Amniotic stem cell (primary cell): ENCODE measurements around the gene TGM4.

Experiments
- DNase-seq: peaks from one replicate; lab custom pipeline; 2025; lab: John Stamatoyannopoulos, UW

Gene TGM4

DNA sequence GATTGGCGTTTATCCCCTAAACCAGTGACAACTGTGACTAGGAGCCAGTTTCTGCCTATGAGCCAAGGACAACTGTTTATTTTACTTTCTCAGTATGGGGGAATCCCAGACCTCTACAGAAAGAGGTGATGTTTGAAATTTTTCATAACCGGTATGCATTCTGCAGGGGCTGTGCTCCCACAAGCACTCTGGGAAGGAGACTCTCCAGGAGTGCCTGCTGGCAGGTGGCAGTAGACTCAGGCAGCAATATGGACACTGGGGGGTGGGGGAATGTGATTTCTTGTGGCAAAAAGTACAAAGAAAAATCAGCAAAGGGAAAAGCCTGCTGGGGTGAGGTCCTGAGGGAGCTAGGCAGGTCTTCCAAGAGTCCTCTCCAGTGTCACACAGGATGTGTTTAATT, 5.9 kb downstream of the TGM4 start:
- DNase-seq, result no peak

DNA sequence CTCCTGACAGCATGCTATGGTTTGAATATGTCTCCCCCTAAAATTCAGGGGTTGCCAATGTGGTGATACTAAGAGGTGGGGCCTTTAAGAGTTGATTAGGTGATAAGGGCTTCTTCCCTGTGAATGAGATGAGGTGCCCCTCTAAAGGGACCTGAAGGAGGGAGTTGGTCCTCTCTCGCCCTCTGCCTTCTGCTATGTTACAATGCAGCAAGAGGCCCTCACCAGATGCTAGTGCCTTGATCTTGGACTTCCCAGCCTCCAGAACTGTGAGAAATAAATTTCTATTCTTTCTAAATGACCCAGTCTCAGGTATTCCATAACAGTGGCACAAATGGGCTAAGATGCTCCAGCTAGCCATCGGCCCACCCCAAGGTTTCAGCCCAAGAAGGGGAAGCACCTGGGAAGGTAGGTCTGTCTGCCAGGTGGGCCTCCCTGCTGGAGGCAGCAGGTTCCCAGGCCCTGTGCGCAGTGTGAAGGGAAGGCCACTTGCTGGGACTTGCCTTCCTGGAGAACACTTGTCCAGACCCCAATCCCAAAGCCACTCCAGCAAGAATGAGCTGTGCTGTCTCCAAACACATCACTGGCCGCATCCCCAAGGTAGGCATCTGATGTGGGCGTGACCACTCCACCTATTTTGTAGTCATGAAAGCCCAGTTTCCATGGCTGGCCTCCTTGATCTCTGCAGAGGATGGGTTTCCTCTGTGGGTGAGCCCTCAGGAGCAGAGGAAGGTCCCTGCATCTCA, 9.0 kb downstream of the TGM4 start:
- DNase-seq, result no peak

DNA sequence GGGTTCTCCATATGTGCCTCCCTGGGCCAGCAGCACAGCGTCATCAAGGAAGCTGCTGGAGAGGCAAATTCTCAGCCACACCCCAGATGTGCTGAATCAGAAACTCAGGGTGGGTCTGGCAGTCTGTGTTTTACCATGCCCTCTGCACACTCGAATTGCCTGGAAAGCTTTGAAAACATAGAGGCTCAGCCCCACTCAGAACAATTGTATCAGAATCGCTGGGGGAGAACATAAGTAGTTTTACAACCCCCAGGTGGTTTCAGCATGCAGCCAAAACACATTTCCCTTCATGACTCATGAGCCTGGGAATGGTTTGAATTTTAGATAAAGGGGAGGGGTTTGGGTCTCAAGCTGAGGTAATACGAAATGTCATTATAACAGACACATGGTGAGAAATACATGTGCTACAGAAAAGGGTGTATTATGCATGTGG, 9.6 kb downstream of the TGM4 start:
- peak; percentile 59 for DNase-seq

DNA sequence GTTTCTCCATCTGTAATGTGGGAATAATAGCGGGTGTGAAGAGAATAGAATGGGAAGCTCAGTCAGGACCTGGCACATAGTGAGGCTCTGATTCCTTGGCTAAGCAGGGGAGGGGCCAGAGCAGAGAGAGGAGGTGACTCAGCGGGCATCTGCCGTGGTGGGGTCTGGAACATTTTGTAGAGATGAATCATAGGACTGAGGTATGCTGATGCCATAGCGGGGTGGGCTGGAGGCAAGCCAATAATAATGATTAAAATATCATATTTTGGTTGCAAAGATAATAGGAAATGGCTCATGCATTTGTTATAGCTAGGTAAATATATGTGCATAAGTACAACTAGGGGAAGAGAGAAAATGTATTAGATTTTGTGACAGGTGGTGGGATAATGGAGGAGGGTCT, 11.2 kb downstream of the TGM4 start:
- peak; percentile 87 for DNase-seq

DNA sequence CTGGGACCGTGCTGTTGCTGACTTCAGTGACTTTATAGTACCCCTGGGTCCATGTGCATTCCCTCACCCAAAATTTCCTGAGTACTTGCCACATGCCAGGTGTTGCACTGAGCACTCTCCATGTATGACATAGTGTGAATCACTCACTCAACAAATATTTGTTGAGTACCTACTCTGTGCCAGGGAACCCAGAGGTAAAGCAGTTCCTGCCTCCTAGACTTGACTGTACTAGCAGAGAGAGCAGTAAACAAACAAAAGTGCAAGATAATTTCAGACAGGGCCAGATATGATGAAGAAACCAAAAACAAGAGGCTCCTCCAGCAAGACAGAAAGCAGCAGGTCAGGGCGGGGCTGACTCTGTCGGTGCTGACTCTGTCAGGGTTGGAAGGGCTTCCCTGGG, 12.2 kb downstream of the TGM4 start:
- DNase-seq, result no peak

DNA sequence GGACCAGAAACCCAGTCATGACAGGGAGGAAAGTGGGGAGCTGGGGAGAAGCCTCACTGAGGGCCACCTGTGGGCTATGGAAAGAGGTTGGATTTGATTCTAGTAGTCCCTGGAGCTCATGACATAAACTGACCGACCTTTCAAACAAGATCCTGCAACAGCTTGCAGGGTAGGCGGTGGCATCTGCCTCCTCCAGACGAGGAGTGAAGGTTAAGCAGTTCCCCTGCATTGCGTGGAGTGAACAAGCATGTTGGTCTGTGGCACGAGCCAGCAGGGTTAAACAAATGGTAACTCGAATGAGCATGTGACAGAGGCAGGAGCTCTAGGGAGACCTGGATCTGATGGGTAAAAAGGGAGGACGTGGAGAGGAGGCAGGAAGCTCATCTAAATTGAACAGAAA, 12.7 kb downstream of the TGM4 start:
- DNase-seq, result no peak

DNA sequence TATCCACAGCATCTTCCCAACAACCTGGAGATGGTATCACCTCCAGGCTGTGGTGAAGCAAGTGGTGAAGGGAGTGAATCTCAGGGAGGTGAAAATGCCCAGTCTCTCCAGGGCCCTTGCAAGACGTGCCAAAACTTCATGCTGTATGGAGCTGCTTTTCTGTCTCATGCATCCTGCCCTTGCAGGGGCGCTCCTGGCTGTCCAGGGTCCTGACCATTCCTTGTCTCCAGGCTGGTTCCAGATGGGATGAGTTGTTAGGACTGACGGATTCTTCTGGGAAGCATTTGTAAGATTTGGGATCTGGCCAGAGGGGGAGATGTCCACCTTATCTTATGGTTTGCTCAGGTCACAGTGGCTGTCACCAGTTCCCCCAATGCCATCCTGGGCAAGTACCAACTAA, 15.8 kb downstream of the TGM4 start:
- DNase-seq, result no peak

DNA sequence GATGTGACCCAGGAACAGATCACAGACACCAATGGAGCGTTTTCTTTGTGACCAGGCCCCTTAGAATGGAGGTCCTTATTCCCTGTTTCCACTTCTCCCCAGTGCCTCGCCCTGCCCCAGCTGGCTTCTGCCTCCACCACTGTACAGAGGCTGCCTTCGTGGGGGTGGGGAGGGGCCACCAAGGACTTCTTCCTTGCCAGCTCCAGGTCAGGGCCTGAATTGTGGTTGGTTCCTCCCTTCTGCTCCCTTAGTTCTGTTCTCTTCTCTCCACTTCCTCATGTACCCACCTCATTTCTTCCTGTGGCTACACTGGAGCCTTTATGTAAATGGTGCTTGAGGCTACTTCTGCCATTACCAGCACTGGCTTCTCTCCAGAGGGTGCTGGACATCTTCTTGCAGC, 16.4 kb downstream of the TGM4 start:
- DNase-seq, result no peak

DNA sequence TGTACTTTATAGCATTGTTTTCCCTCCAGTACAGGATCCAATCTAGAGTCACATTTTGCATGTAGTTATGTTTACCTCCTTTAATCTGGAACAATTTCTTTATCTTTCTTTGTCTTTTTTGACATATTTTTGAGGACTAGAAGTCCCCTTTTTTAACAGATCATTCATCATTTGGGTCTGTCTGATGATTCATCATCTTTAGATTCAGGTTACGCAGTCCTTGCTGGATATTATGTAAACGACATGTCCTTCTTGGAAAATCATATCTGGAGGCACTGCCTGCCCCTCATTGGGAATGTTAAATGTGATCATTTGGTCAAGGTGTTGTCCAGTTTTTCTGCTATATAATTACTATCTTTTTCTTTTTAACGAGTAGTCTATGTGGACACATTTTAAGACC, 18.3 kb downstream of the TGM4 start:
- DNase-seq, result no peak

DNA sequence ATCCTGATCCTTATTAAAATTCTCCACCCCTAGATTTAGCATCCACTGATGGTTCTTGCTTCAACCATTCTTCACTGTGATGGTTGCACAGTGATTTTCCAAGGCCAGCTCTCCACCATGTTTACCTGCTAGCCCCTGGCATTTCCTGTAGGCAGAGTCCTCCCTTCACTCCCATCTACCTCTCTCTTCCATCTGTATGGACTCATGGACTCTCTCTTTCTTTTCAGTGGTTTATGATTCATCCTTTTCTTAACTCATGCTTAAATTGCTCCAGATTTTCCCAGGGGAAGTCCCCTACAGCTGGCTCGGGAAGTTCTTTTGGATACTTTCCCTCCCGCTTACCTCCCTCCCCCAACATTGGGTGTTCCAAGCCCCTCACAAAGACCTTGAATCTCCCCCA, 18.7 kb downstream of the TGM4 start:
- DNase-seq, result peak; percentile 45

DNA sequence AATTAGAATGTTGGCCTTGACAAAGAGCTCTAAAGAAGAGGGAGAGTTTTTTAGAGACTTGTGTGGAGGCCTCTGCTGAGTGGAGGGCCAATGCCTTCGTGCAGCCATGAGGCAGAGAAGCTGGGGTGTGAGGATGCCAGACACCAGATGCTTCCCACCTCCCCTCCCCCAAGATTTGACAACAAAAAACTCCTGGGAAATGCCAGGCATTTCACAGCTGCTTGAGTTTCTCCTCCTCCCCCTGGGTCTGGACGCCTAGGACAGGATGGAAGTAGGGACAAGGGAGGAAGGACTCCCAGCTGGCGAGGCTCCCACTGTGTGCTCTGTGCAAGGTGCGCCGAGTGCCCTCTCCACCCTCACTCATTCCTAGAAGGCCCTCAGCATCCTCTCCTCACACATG, 20.1 kb downstream of the TGM4 start:
- no peak for DNase-seq

DNA sequence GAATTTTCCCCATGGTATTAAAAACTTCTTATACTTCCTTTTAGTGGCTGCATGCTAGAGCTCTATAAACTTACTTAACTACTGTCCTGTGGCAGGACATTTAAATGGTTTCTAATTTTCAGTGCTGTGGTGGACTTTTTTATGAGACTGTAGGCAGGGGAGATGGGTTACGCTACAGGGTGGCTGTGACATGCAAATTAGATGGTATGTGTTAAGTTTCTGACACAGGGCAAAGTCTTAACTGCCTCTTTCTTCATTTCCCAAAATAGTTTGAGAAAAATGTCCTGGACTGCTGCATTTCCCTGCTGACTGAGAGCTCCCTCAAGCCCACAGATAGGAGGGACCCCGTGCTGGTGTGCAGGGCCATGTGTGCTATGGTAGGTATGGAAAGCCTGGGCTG, 22.0 kb downstream of the TGM4 start:
- DNase-seq, result no peak

DNA sequence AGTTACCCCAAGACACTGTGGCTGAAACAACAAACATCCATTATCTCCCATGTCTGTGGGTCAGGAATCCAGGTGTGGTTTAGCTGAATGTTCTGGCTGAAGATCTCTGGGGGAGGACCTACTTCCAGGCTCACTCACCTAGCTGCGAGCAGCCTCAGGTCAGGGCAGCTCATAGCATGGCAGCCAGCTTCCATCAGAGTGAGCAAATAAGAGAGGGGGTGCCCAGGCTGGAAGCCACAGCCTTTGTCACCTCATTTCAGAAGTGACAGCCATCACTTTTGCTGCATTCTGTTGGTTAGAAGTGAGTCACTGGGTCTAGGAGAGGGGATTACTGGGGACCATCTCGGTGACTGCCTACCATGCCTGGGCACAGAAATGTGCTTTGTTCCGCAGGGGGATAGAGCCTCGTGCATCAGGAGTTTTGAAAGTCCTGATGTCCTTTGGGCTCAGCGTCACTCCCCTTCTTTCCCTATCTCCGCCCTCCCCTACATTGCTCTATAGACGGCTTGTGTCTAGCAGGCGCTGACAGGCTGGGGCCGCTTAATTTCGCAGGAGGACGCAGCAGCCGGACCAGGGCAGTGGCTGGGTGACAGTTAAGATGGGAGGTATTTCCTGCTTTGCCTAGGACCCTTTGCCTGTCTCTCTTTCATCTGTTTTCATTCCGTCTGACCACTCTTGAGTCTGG, 25.4 kb downstream of the TGM4 start:
- no peak for DNase-seq

DNA sequence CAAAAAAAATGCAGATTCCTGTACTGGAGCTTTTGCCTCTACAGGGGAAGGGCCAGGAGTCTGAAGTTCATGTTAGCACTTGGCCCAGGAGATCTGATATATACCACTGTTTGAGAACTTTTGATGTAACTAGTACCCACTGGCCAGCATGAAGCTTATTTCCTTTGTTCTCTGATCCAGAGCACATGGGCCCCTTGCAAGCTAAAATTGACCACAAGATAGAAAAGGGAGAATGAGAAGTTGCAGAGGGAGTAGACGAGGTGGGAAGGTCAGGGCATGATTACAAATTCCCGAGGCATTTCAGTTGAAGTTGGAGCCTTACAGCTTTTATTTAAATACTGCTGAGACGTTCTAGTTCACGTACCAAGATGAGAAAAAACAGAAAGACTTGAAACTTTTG, 28.2 kb downstream of the TGM4 start:
- DNase-seq, result no peak

DNA sequence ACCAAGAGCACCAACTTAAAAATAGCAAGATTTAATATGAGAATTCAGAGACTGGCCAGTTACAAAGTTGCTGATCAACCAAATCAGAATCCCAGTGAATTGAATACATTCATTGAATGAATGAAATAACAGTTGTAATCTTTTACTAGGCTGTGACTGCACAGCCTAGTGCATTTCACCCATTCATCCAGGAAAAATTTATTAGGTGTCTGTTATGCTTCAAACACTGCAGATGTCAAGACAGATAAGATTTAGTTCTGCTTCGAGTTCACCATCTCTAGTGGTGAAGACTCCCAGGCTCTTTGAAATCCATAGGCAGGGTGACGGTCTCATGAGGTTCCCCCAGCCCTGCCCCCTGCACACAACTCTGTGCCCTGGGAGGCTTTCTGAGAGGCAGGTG, 28.9 kb downstream of the TGM4 start:
- DNase-seq, result no peak

DNA sequence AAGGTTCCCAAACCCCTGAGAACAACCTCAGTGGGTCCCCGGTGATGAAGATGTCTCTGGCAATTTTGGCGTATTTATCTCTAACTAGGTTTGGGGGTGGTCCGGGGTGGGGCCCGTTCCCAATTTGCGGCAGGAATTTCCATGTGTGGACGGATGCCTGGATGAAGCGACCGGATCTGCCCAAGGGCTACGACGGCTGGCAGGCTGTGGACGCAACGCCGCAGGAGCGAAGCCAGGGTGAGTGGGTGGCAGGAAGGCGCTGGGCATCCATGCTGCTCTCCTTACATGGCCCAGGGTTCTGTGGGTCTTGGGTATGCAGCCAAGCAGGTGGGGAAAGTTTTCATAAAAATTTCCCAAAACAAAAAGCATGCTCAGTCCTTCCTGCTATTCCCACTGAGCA, 29.3 kb downstream of the TGM4 start:
- no peak for DNase-seq

DNA sequence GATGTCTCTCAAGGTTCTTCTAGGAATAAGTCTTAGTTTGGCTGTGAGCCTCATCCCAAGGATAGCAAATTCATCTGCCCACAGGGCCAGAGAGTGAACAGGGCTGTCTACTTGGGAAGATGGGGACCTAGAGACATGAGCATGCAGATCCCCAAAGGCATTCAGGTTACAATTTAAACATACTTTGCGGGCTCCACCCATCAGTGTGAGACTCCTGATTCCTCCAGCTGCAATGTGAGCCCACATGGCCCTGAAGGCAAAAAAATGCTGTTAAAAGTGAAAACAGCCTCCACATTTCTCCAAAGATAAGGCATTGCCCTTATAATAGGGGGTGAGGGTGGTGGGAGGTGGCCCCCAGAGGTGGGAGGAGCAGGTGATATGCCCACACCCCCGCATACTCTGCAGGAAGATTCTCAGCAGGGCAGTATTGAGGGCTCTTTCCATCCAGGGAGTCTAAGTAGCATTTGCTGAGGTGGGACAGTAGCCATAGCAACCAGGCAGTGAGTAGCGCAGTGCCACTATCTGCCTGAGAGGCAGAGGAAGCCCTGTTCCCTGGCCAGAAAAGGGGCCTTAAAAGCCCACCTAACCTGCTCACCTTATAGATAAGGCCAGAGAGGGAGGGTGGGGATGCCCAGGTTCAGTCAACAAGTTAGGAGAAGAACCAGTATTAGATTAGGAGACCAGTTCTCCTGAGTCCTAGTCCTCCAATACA, 31.2 kb downstream of the TGM4 start:
- DNase-seq, result no peak

DNA sequence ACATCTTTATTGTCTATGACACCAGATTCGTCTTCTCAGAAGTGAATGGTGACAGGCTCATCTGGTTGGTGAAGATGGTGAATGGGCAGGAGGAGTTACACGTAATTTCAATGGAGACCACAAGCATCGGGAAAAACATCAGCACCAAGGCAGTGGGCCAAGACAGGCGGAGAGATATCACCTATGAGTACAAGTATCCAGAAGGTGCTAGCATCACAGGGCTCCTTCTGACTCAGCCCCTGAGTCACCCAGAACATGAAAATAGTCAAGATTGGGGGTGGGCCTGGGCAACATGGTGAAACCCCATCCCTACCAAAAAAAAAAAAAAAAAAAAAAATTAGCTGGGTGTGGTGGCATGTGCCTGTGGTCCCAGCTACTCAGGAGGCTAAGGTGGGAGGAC, 32.6 kb downstream of the TGM4 start:
- DNase-seq, result no peak

DNA sequence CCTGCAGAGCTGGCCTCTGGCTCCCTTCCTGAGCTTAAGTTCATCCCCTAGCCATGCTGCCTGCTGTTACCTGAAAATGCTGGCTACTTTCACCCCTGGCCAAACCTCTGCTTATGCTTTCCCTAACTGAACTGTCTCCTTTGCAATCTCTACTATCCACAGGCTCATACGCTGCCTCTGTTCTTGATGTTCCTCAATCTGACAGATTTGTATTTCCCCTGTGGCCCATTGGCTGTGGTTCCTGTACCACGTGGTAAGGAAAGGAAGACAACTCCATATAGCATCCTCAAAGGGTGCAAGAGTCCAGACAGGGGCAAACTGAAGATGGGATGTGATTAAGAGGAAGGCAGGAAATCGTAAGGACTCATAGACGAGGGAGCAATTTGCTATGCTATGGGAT, 33.2 kb downstream of the TGM4 start:
- no peak for DNase-seq

DNA sequence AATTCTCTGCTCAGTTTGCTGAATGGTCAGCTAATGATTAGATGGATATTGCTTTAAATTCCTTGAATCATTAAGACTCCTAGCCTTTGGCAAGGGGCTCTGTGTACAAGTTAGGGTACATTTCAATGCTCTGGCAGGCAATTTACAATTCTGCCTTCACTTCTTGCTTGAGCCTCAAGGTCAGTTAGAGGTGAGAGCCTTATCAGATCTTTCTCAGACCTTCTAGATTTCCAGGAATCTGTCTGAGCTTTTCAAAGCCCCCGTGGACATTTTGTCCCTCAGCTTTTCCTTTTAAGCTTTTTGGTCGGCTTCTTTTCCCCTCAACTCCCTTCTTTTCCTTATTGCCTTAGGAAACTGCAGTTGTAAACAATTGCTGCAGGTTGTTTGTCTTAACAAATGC, 34.7 kb downstream of the TGM4 start:
- DNase-seq, result no peak

DNA sequence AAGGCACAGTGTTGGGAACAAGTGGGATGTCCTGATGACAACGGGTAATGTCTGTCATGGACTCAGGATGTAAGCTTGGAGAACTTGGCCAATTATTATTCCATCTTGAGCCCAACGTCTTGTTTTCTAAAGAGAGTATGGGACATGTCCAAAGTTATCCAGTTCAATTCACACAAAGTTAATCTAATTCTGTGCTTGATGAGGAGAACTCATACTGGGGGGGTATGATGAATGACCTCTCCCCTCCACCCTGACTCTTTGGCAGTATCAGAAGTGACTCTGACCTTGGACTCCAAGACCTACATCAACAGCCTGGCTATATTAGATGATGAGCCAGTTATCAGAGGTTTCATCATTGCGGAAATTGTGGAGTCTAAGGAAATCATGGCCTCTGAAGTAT, 36.3 kb downstream of the TGM4 start:
- no peak for DNase-seq

DNA sequence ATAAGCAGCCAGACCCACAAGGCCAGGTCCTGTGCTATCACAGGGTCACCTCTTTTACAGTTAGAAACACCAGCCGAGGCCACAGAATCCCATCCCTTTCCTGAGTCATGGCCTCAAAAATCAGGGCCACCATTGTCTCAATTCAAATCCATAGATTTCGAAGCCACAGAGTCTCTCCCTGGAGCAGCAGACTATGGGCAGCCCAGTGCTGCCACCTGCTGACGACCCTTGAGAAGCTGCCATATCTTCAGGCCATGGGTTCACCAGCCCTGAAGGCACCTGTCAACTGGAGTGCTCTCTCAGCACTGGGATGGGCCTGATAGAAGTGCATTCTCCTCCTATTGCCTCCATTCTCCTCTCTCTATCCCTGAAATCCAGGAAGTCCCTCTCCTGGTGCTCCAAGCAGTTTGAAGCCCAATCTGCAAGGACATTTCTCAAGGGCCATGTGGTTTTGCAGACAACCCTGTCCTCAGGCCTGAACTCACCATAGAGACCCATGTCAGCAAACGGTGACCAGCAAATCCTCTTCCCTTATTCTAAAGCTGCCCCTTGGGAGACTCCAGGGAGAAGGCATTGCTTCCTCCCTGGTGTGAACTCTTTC, 39.6 kb downstream of the TGM4 start:
- DNase-seq, result peak; percentile 50

DNA sequence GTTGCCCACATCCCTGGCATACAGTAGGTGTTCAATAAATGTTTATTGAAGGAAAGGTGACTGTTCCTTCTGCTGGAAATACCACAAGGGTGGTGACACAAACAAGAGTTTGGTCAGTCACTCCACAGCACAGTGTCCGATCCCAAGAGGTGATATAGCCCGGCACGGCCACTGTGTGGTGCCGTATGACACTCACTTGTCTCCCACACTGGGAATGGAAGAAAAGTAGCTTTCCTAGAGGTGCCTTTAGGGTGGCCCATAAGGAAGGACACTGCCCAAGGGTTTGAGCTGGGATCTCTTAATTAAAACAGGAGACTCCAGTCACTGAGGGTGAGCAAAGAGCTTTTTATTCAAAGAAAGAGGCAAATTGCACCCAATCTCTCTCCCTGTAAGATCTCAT, 40.5 kb downstream of the TGM4 start:
- no peak for DNase-seq
